ENCODE results near the gene UBC. TPM values are rescaled to one million over a fixed set of nuclear protein-coding genes. Genes with fewer than 3 reads are reported as not detected.

UBC gene
- total and polyA plus RNA-seq, 9 of the 15 experiments (the other 6 are each of a cell fraction or from before 2014, with no cell fraction given): 533 to 1,153 (median 813) TPM

GRCh38 chr12:124947013-124947412, 32.6 kb upstream of the UBC start (continued):
- TF ChIP-seq ZNF511 (CRISPR knock-in tag; IDR thresholded peaks at IDR 0.05): no peak
- TF ChIP-seq BRF1 (IDR thresholded peaks at IDR 0.05; ENCODE audit: borderline replicate concordance, extremely low read depth, insufficient read length): no peak
- no peak for TF ChIP-seq ZNF512 (tag; IDR thresholded peaks at IDR 0.05)
- no peak for TF ChIP-seq MXD1 (CRISPR knock-in tag; IDR thresholded peaks at IDR 0.05; ENCODE audit: borderline replicate concordance, poor library complexity, severe bottlenecking)
- TF ChIP-seq HDAC3 (IDR thresholded peaks at IDR 0.05; ENCODE audit: borderline replicate concordance, partially characterized antibody): no peak
- TF ChIP-seq RAD51 (IDR thresholded peaks at IDR 0.05; ENCODE audit: borderline replicate concordance, low read depth): no peak

- Histone ChIP-seq H3K9me1 (ENCODE audit: control insufficient read depth, insufficient read depth, low read length) (no peaks in the 10 kb centered on the region), H3K4me2 (ENCODE audit: insufficient read depth, low read length) (no peak overlapping the region), H3K4me1 (replicated peaks in 1 of 2; ENCODE audit: control insufficient read depth in 2 of 2, insufficient read depth in 2 of 2, low read length in 2 of 2) (peaks cover 0 to 11% of the 10 kb centered on the region in 2 experiments; a peak in 1 of 5 replicates), H3K9ac (ENCODE audit: insufficient read depth in 1 of 2, low read depth in 2 of 2, low read length in 2 of 2) (no peak overlapping the region), H3K79me2 (ENCODE audit: control insufficient read depth, insufficient read depth, low read length) (no peaks in the 10 kb centered on the region), H3K9me3 (replicated peaks; ENCODE audit: control insufficient read depth, insufficient read depth, low read depth, low read length) (no peaks in the 10 kb centered on the region), H2AFZ (ENCODE audit: low read depth, low read length) (no peak overlapping the region), H3K36me3 (ENCODE audit: control insufficient read depth, insufficient read depth, low read length) (peaks cover 54% of the 10 kb centered on the region; the same call in 1 of the 3 replicates), H3K27me3 (ENCODE audit: control insufficient read depth in 2 of 2, insufficient read depth in 2 of 2, low read length in 2 of 2) (no peaks in the 10 kb centered on the region), H4K20me1 (replicated peaks; ENCODE audit: control insufficient read depth, insufficient read depth, low read length) (no peaks in the 10 kb centered on the region), H3K4me3 (no peak overlapping the region), H3K27ac (ENCODE audit: extremely low read depth, low read depth, low read length) (no peak overlapping the region)
- in situ Hi-C loops (cut with MboI): no loop called here
- no TSS peak for BruUV-seq (replicated peaks)
- WGBS (ENCODE audit: insufficient coverage, low coverage, missing lambda C conversion rate): 76% methylated on average over 10 of the region's 10 CpGs
- DNase-seq (ENCODE audit: extremely low read depth in 1 of 4, low spot score in 3 of 4) (no peak), ATAC-seq (no peak), FAIRE-seq (no peak)
- ChIA-PET POLR2A (interaction anchor here (0.9 to 1.1 kb wide), 2 partner anchors 9 to 32 kb away, joined by 3 to 4 read pairs; partner anchors contain the start of gene UBC), CTCF (ENCODE audit: low intra/inter-chr PET ratio) (no interaction called here)
- intact Hi-C loops (cut with micrococcal nuclease): no loop called here
- TF ChIP-seq CEBPB (tag; IDR thresholded peaks at IDR 0.05) (no peak), BRF2 (IDR thresholded peaks at IDR 0.05; ENCODE audit: borderline replicate concordance, insufficient read depth, insufficient read length) (no peak), ZNF717 (CRISPR knock-in tag; IDR thresholded peaks at IDR 0.05) (no peak), GATA2 (CRISPR knock-in tag; IDR thresholded peaks at IDR 0.05) (no peak), ARID2 (IDR thresholded peaks at IDR 0.05) (no peak), POLR3A (IDR thresholded peaks at IDR 0.05; ENCODE audit: borderline replicate concordance, extremely low read depth, insufficient read depth, insufficient read length) (no peak), TCF7 (IDR thresholded peaks at IDR 0.05; ENCODE audit: borderline replicate concordance) (no peak), TSHZ1 (CRISPR knock-in tag; IDR thresholded peaks at IDR 0.05) (no peak)
Observed at GRCh38 chr12:124946447-124946793, 32.0 kb upstream of the UBC start.

Data from K562 (cell line).